Measurements from ENCODE around the gene GPR108. TPM values are rescaled to one million over a fixed set of nuclear protein-coding genes. Genes with fewer than 3 reads are reported as not detected.
A peak's percentile ranks its signal among the peaks of the same experiment; 100 is the strongest.

The GPR108 gene
- total and polyA plus RNA-seq, 2 of the 13 experiments (the other 11 are each of a cell fraction or from before 2014, with no cell fraction given): 36.4 to 63.0 TPM

DNA sequence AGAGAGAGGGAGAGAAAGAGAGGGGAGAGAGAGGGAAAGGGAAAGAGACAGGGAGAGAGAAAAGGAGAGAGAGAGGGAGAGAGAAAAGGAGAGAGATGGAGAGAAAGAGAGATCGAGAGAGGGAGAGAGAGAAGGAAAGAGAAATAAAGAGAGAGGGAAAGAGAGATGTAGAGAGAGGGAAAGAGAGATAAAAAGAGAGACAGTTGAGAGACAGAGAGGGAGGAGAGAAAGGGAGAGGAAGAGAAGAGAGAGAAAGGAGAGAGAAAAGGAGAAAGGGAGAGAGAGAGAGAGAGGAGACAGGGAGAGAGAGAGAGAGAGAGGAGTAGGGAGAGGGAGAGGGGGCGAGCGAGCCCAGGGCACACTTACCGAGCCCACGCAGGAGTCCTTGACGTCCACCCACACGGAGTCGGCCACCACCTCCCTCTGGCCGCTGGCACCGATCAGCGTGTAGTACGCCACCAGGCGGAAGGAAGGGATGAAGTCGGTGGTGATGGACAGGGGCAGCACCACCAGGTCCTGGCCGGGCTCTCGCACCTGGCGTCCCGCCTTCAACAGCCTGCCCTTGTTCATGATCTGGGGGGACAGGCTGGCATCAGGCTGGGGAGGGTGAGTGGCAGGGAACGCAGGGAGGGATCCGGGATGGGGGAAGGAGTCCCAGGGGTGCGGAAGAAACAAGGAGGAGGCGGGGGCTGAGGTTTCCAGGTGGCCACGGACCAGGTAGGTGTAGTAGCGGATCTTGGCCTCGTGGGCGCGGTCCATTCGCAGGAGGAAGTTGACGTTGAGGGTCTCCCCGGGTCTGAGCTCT lies 26.9 kb downstream of the GPR108 start (continued):
- TF ChIP-seq PRPF4 (IDR thresholded peaks at IDR 0.05; ENCODE audit: low read depth, low read length, poor library complexity, severe bottlenecking) (peak; percentile 39), NR2C2 (CRISPR knock-in tag; IDR thresholded peaks at IDR 0.05; ENCODE audit: borderline replicate concordance) (no peak), MAF1 (CRISPR knock-in tag; IDR thresholded peaks at IDR 0.05; ENCODE audit: borderline replicate concordance) (no peak), NRL (CRISPR knock-in tag; IDR thresholded peaks at IDR 0.05; ENCODE audit: borderline replicate concordance) (peak; percentile 28; the same call in 1 of the 2 replicates), POLR2G (IDR thresholded peaks at IDR 0.05; ENCODE audit: low read depth, low read length) (peak; percentile 40; the same call in 1 of the 2 replicates), ZSCAN22 (CRISPR knock-in tag; IDR thresholded peaks at IDR 0.05) (peak; percentile 24; the same call in 1 of the 2 replicates), NBN (conservative IDR thresholded peaks at IDR 0.05) (no peak), SNAI1 (CRISPR knock-in tag; IDR thresholded peaks at IDR 0.05; ENCODE audit: borderline replicate concordance) (no peak), MAFK (conservative IDR thresholded peaks at IDR 0.05 in 1 of 2, IDR thresholded peaks at IDR 0.05 in 1 of 2; ENCODE audit: low read length in 2 of 2) (no peak)
- TF ChIP-seq, protein P1, sequence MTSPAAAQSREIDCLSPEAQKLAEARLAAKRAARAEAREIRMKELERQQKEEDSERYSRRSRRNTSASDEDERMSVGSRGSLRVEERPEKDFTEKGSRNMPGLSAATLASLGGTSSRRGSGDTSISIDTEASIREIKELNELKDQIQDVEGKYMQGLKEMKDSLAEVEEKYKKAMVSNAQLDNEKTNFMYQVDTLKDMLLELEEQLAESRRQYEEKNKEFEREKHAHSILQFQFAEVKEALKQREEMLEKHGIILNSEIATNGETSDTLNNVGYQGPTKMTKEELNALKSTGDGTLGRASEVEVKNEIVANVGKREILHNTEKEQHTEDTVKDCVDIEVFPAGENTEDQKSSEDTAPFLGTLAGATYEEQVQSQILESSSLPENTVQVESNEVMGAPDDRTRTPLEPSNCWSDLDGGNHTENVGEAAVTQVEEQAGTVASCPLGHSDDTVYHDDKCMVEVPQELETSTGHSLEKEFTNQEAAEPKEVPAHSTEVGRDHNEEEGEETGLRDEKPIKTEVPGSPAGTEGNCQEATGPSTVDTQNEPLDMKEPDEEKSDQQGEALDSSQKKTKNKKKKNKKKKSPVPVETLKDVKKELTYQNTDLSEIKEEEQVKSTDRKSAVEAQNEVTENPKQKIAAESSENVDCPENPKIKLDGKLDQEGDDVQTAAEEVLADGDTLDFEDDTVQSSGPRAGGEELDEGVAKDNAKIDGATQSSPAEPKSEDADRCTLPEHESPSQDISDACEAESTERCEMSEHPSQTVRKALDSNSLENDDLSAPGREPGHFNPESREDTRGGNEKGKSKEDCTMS (CRISPR knock-in tag; conservative IDR thresholded peaks at IDR 0.05): no peak
